Activated B cell treated with CpG ODN at 0.5 μM for 24 hours (primary cell): Measurements from ENCODE around the gene DKC1. TPM values are rescaled to one million over a fixed set of nuclear protein-coding genes. Genes with fewer than 3 reads are reported as not detected.

Source experiments
- ATAC-seq: fragments of 200-7000 bp; cut with Tn5 transposase; one replicate; pipeline ENCODE4 v1.10.0; 2021; ENCODE audit warnings: low read depth, mild to moderate bottlenecking, moderate library complexity
- CTCF ChIA-PET: fragments of 350-600 bp; sonication (Branson Sonifier 250); formaldehyde crosslinking; loops from one replicate; lab custom pipeline; 2021; ENCODE audit warnings: antibody characterized with exemption; lab: Charles Lee
- POLR2A ChIA-PET: fragments of 350-600 bp; sonication (Branson Sonifier 250); formaldehyde crosslinking; loops from one replicate; lab custom pipeline; 2021; ENCODE audit warnings: antibody characterized with exemption; lab: Charles Lee
- DNase-seq: peaks from one replicate; pipeline ENCODE4 v3.0.0; 2022
- H3K27ac Mint-ChIP-seq: one replicate; pipeline ENCODE4 v1.8.0; 2020; ENCODE audit warnings: mixed read lengths
- H3K27me3 Mint-ChIP-seq: one replicate; pipeline ENCODE4 v1.8.0; 2021; ENCODE audit warnings: mixed read lengths
- H3K36me3 Mint-ChIP-seq: one replicate; pipeline ENCODE4 v1.8.0; 2021; ENCODE audit warnings: low read depth, mixed read lengths
- H3K4me1 Mint-ChIP-seq: one replicate; pipeline ENCODE4 v1.8.0; 2021; ENCODE audit warnings: mixed read lengths
- H3K4me3 Mint-ChIP-seq: one replicate; pipeline ENCODE4 v1.8.0; 2020; ENCODE audit warnings: mild to moderate bottlenecking, mixed read lengths
- H3K9me3 Mint-ChIP-seq: one replicate; pipeline ENCODE4 v1.8.0; 2020; ENCODE audit warnings: mixed read lengths
- intact Hi-C: fragments of 100-400 bp; cut with micrococcal nuclease; formaldehyde crosslinking; loops from one replicate; pipeline ENCODE4 v1.15.1; 2024
- total RNA-seq: library from RNA; stranded (reverse); gene quantifications from 2 replicates; pipeline ENCODE4 v1.2.3, GENCODE V29; 2022
- TF ChIP-seq, protein P1 (sequence below): fragments of 200-600 bp; IDR thresholded peaks from one replicate; pipeline ENCODE4 v1.8.0; 2022; ENCODE audit warnings: antibody characterized with exemption, mild to moderate bottlenecking

The DKC1 gene
- total RNA-seq, 1 donor from 2014 or later = 105 TPM

DNA sequence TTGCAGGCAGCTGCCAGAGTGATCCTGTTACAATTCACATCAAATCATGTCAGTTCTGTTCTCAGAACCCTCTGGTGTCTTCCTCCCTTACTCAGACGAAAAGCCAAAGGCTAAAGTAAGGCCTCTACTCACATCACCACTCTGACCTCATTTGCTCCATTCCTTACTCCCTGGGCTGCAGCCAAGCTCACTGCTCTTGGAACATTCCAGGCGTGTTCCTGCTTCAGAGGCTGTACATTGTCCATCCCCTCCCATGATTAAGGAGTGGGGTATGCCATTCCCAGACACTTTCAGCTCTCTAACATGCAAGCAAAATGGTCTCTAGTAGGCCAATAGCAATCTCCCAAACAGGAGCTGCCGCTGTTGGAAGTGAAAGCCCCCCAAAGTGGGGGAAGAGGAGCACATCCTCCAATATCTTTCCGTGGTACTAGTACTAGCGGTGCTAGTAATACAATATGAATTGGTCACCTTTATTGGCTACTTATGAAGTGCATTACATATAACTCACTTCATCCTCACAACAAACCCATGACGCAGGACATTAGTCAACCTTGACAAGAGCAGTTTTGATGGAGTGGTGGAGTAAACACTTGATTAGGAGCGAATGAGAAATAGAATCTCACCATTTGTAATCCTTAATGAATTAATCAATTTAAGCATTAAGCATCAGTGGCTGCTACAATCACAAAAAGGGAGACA, 26.8 kb upstream of the DKC1 start:
- Mint-ChIP-seq H3K4me1 (peaks cover 51% of the 10 kb centered on the region), H3K27ac (no peak overlapping the region), H3K9me3 (no peaks in the 10 kb centered on the region), H3K4me3 (no peak overlapping the region), H3K36me3 (peaks cover 2% of the 10 kb centered on the region), H3K27me3 (no peaks in the 10 kb centered on the region)
- TF ChIP-seq, protein P1, sequence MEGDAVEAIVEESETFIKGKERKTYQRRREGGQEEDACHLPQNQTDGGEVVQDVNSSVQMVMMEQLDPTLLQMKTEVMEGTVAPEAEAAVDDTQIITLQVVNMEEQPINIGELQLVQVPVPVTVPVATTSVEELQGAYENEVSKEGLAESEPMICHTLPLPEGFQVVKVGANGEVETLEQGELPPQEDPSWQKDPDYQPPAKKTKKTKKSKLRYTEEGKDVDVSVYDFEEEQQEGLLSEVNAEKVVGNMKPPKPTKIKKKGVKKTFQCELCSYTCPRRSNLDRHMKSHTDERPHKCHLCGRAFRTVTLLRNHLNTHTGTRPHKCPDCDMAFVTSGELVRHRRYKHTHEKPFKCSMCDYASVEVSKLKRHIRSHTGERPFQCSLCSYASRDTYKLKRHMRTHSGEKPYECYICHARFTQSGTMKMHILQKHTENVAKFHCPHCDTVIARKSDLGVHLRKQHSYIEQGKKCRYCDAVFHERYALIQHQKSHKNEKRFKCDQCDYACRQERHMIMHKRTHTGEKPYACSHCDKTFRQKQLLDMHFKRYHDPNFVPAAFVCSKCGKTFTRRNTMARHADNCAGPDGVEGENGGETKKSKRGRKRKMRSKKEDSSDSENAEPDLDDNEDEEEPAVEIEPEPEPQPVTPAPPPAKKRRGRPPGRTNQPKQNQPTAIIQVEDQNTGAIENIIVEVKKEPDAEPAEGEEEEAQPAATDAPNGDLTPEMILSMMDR = no peak
- no peak for ATAC-seq
- ChIA-PET CTCF (no interaction called here), POLR2A (no interaction called here)
- DNase-seq = no peak
- intact Hi-C loops = no loop called here

DNA sequence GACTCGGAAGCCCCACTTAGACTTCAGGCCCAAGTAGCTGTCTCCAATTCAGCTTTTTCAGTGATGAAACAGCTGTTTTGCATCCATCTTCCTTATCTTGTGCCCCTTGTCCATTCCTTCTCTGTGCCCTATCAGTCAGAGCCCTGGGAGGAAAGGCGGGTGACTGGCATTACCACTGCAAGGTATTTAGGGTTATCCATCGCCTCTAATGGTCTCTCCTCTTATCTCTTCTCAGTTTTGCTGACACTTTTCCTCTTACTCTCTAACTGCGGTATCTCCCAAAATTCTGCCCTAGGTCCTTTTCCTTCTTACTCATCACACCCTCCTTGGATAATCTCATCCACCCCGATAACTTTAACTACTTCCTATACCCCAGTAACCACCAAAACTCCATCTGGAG, 25.5 kb upstream of the DKC1 start:
- ATAC-seq = no peak
- no peak overlapping the region for H3K4me3 Mint-ChIP-seq
- H3K27me3 Mint-ChIP-seq = no peaks in the 10 kb centered on the region
- peaks cover 2% of the 10 kb centered on the region for H3K36me3 Mint-ChIP-seq
- no peak for DNase-seq
- H3K27ac Mint-ChIP-seq = no peak overlapping the region
- intact Hi-C loops = no loop called here
- peaks cover 40% of the 10 kb centered on the region for H3K4me1 Mint-ChIP-seq
- ChIA-PET CTCF (interaction anchor here (1.3 to 3.1 kb wide), 2 partner anchors 11 to 19 kb away, joined by 3 to 12 read pairs; no protein-coding TSS in a partner anchor), POLR2A (no interaction called here)
- TF ChIP-seq, protein P1 = no peak
- H3K9me3 Mint-ChIP-seq = no peaks in the 10 kb centered on the region

DNA sequence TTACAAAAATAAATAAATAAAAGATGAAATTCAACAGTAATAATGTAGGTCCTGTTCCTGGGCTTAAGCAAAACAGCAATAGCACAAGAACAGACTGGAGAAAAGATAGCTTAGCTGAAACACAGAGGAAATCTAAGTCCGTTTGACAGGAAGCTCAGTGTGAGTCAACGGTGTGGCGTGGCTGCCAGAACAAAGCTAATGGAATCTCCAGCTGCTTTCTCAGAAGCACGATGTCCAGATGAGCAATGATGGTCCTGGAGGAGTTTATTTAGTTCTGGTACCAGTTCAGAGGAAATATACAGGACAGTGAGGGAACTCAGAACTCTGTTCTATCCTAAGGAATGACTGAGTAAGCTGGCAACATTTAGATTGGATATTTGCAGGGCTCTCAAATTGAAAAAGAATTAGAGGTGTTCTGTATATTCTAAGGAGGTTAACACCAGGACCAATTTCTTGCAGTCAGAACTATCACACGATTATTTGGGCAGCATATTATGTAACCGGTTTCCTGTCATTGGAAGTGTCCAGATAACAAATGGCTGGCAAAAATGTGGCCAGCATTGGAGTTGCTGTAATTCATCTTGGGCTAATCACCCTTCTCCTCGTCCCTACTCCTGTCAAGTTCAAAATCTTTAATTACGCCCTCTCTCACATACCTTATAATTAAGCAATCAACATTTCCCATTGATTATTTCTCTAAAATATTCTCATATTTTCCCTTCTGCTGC, 24.5 kb upstream of the DKC1 start:
- ChIA-PET POLR2A (interaction anchor here (0.9 kb wide), 1 partner anchor 20 kb away, joined by 5 read pairs; no protein-coding TSS in a partner anchor), CTCF (interaction anchor here (0.9 to 3.1 kb wide), 3 partner anchors 10 to 20 kb away, joined by 3 to 12 read pairs (median 3); no protein-coding TSS in a partner anchor)
- Mint-ChIP-seq H3K36me3 (peaks cover 5% of the 10 kb centered on the region), H3K27me3 (no peaks in the 10 kb centered on the region), H3K4me1 (peaks cover 31% of the 10 kb centered on the region), H3K27ac (no peak overlapping the region), H3K9me3 (no peaks in the 10 kb centered on the region), H3K4me3 (no peak overlapping the region)
- TF ChIP-seq, protein P1 = no peak
- intact Hi-C loops = no loop called here
- DNase-seq (no peak), ATAC-seq (no peak)

DNA sequence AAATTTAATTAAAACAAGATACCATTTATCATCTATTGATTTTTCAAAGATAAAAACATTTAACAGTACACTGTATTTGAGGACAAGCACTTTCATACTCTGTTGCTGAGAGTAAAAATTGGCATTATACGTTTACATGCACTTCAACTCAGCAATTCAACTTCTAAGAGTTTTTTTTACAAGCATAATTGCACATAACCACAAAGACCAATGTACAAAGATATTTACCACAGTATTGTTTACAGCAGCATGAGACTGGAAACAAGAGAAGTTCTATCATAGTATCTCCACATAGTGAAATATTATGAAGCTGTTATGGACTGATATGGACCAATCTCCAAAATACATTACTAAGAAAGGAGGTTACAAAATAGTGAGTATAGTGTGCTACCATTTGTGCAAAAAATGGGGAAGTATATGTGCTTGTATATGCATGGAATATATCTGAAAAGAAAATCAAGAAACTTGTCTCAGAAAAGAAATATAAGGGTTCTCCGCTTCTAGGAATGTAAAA, 22.7 kb upstream of the DKC1 start:
- no peaks in the 10 kb centered on the region for H3K9me3 Mint-ChIP-seq
- no peaks in the 10 kb centered on the region for H3K27me3 Mint-ChIP-seq
- TF ChIP-seq, protein P1 = no peak
- ATAC-seq (no peak), DNase-seq (no peak)
- H3K27ac Mint-ChIP-seq = no peak overlapping the region
- POLR2A ChIA-PET = no interaction called here
- intact Hi-C loops = no loop called here
- CTCF ChIA-PET = no interaction called here
- H3K36me3 Mint-ChIP-seq = peaks cover 5% of the 10 kb centered on the region
- H3K4me1 Mint-ChIP-seq = peaks cover 13% of the 10 kb centered on the region
- no peak overlapping the region for H3K4me3 Mint-ChIP-seq

DNA sequence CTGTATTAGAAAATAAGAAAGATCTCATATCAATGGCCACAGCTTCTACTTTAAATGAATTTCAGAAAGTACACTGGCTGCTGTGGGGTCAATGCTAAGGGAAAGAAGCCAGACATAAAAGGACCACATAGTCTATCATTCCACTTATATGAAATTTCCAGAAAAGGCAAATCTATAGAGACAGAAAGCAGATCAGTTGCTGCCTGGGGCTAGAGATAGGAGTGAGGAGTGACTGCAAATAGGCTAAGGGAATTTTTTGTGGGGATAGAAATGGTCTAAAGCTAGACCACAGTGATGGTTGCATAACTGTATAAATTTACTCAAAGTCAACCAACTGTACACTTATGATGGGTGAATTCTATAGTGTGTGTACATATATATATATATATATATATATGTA, 20.1 kb upstream of the DKC1 start:
- Mint-ChIP-seq H3K4me1 (peaks cover 2% of the 10 kb centered on the region), H3K36me3 (peaks cover 3% of the 10 kb centered on the region), H3K9me3 (peaks cover 3% of the 10 kb centered on the region), H3K27ac (no peak overlapping the region), H3K27me3 (no peaks in the 10 kb centered on the region), H3K4me3 (no peak overlapping the region)
- ChIA-PET CTCF (no interaction called here), POLR2A (no interaction called here)
- no peak for ATAC-seq
- TF ChIP-seq, protein P1 = no peak
- no peak for DNase-seq
- intact Hi-C loops = no loop called here
